IPS DF 6.9 (cell line): Measurements from ENCODE around the gene CDHR2.

Source experiments
- DNase-seq: peaks from one replicate; pipeline ENCODE4 v3.0.0-alpha.2; 2013; ENCODE audit warnings: low read depth, low spot score
- H3K27ac ChIP-seq: one replicate; pipeline ENCODE4 v1.5.1; 2013; ENCODE audit warnings: low read length, control low read depth
- H3K27me3 ChIP-seq: 2 replicates; pipeline ENCODE4 v1.6.1; 2013; ENCODE audit warnings: mild to moderate bottlenecking, low read length; ENCODE audit not compliant: control insufficient read depth, insufficient read depth
- H3K36me3 ChIP-seq: 2 replicates; pipeline ENCODE4 v1.6.1; 2013; ENCODE audit warnings: low read length; ENCODE audit not compliant: control insufficient read depth, insufficient read depth
- H3K4me1 ChIP-seq: 2 replicates; pipeline ENCODE4 v1.6.1; 2013; ENCODE audit warnings: low read length; ENCODE audit not compliant: control insufficient read depth, insufficient read depth
- H3K4me3 ChIP-seq: 2 replicates; pipeline ENCODE4 v1.5.1; 2013; ENCODE audit warnings: mild to moderate bottlenecking, low read length
- H3K9me3 ChIP-seq: 2 replicates; pipeline ENCODE4 v1.6.1; 2013; ENCODE audit warnings: low read length, inconsistent platforms; ENCODE audit not compliant: control insufficient read depth, insufficient read depth
- WGBS: extraction: QIAGEN DNeasy Blood & Tissue Kit; methylation state at CpG from one replicate; pipeline ENCODE4 v1.1.7; 2013; ENCODE audit warnings: mixed read lengths, missing lambda C conversion rate; ENCODE audit not compliant: insufficient read length, insufficient coverage; 5-methylcytosine and 5-hydroxymethylcytosine counted together

The CDHR2 gene

DNA sequence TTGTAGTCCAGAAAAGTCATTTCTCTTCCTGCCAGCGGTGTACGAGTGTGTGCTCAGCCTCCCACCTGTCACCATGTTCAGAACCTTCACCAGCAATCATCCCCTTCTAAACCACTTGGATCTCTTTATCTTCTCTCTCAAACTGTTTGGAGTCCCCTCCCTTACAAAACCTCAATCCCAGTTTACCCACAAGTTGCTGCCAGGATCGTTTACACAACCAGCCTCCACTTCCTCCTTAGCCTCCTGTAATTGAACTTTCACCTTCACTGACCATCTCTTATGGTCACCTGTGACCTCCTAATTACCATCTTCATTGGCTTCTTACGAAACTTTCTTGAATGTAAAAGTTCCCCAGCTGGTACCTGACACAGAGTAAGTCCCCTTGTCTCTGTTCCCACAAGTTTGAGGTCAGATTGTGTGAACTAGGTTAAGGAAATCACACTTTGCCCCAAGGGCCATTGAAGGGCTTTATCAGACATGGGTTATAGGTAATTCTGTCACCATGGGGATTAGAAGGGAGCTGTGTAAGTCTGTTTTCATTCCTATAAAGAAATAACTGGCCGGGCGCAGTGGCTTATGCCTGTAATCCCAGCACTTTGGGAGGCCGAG is 32.0 kb upstream of the CDHR2 start:
- H3K36me3 ChIP-seq = no peaks in the 10 kb centered on the region
- no peak overlapping the region for H3K27ac ChIP-seq
- H3K4me3 ChIP-seq = no peak overlapping the region
- no CpG with 5 or more reads among the region's 7 CpGs for WGBS
- no peak for DNase-seq
- no peaks in the 10 kb centered on the region for H3K27me3 ChIP-seq
- no peaks in the 10 kb centered on the region for H3K4me1 ChIP-seq
- H3K9me3 ChIP-seq = no peaks in the 10 kb centered on the region

DNA sequence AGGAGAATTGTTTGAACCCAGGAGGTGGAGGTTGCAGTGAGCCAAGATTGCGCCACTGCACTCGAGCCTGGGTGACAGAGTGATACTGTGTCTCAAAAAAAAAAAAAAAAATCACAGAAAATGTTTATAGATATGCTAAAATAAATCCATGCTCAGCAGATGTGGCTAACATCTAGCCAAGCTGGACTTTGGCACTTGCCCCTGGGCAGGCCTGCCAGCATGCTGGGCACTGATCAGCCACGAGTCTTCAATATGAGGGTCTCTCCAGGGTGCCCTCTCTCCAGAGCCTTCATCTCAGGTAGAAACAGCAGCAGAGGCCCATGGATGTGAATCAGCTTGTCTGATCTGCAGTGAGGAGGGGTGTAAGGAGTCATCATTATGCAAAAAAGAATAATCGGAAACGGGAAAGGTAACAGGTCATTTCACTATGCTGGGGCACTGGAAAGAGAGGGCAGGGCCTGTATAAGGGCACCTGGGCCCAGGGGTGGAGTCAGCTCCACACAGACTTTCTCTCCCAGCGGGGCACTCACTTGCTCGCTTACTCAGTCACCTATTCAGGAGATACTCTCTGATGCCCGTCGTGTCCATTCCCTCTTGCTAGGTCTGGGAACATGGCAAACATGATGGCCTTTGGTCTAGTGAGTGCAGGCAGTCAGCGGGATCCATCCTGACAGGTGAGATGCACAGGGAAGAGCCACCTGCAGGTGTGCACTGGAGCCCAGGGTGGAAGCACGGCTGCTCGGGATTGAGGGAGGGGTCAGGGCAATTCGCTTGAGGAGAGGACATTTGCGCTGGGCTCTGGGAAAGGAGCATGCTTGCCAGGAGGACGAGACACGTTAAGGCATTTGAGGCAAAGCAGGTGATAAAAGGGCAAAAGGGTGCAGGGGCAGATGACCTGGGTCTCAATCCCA is 29.1 kb upstream of the CDHR2 start:
- no peaks in the 10 kb centered on the region for H3K27me3 ChIP-seq
- no CpG with 5 or more reads among the region's 16 CpGs for WGBS
- no peak for DNase-seq

DNA sequence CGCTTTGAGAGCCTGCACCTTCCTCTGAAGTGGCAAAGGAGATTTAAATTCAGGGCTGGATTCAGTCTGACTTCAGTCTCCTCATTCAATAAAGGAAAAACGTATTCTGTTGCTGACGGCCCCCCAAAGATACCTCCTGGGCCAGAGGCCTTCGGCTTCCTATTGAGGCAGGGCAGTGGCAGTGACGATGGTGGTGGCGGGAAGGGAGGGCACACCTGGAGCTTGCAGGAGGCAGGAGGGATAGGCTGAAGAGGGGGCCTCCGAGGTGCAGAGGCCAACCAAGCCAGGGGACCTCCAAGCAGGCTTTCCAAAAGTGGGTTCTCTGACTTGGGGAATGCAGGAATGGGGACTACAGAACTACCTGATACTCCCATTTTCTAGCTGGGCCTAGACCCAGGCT is 27.9 kb upstream of the CDHR2 start:
- Histone ChIP-seq H3K4me3 (no peak overlapping the region), H3K4me1 (no peaks in the 10 kb centered on the region), H3K36me3 (no peaks in the 10 kb centered on the region), H3K27ac (no peak overlapping the region), H3K27me3 (no peaks in the 10 kb centered on the region), H3K9me3 (no peaks in the 10 kb centered on the region)
- DNase-seq = no peak
- WGBS = no CpG with 5 or more reads among the region's 7 CpGs

More for the DNA sequence above, 29.1 kb upstream of the CDHR2 start:
- Histone ChIP-seq H3K4me1 (no peaks in the 10 kb centered on the region), H3K36me3 (no peaks in the 10 kb centered on the region), H3K9me3 (no peaks in the 10 kb centered on the region), H3K27ac (no peak overlapping the region), H3K4me3 (no peak overlapping the region)

DNA sequence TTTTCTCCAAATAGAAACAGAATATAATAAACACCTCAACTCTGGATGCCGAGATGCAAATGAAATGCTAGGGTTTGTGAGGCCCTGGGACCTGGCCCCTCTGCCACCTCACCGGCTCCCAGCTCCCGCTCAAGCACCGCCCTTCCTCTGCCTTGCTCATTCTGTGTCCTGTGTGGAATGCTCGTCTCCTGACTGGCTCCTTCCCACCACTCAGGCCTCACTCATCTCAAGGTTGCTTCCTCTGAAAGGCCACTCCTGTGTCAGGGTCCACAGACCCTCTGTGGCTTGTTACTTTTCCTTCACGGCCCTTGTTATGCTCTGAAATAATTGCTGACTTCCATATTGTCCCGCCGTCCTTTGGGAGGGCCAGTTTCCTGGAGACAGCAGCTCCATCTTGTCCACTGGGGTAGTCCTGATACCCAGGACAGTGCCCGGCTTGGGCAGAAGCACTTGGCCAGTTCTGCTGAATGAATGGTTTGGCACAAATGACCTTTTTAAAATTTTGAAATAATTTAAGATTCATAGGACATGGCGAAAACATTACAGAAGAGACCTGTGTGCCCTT is 27.4 kb upstream of the CDHR2 start:
- DNase-seq = no peak
- Histone ChIP-seq H3K27ac (no peak overlapping the region), H3K4me1 (no peaks in the 10 kb centered on the region), H3K36me3 (no peaks in the 10 kb centered on the region), H3K4me3 (no peak overlapping the region), H3K27me3 (no peaks in the 10 kb centered on the region), H3K9me3 (no peaks in the 10 kb centered on the region)
- WGBS = no CpG with 5 or more reads among the region's 10 CpGs

DNA sequence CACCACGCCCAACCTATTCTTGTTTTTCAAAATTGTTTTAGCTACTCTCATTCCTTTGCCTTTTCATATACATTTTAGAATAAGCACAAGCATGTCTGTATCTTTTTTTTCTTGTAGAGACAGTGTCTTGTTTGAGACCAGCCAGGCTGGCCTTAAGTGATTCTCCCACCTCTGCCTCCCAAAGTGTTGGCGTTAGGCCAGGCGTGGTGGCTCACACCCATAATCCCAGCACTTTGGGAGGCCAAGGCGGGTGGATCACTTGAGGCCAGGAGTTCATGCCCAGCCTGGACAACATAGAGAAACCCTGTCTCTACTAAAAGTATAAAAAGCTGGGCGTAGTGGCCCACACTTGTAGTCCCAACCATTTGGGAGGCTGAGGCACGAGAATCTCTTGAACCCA is 25.0 kb upstream of the CDHR2 start:
- no CpG with 5 or more reads among the region's 6 CpGs for WGBS
- Histone ChIP-seq H3K27ac (no peak overlapping the region), H3K27me3 (no peaks in the 10 kb centered on the region), H3K36me3 (peaks cover 18% of the 10 kb centered on the region), H3K9me3 (no peaks in the 10 kb centered on the region), H3K4me1 (no peaks in the 10 kb centered on the region), H3K4me3 (no peak overlapping the region)
- DNase-seq = no peak

DNA sequence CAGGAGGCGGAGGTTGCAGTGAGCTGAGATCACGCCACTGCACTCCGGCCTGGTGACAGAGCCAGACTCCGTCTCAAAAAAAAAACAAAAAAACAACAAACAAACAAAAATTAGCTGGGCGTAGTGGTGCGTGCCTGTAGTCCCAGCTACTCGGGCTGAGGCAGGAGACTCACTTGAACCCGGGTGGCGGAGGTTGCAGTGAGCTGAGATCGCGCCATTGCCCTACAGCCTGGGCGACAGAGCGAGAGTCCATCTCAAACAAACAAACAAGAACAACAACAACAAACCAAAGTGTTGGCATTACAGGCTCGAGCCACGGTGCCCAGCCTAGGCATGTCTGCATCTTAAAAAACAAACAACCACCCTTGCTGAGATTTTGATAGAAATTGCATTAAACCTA is 24.2 kb upstream of the CDHR2 start:
- Histone ChIP-seq H3K27ac (no peak overlapping the region), H3K4me1 (no peaks in the 10 kb centered on the region), H3K4me3 (no peak overlapping the region), H3K36me3 (peaks cover 25% of the 10 kb centered on the region), H3K9me3 (no peaks in the 10 kb centered on the region), H3K27me3 (no peaks in the 10 kb centered on the region)
- no CpG with 5 or more reads among the region's 15 CpGs for WGBS
- no peak for DNase-seq

DNA sequence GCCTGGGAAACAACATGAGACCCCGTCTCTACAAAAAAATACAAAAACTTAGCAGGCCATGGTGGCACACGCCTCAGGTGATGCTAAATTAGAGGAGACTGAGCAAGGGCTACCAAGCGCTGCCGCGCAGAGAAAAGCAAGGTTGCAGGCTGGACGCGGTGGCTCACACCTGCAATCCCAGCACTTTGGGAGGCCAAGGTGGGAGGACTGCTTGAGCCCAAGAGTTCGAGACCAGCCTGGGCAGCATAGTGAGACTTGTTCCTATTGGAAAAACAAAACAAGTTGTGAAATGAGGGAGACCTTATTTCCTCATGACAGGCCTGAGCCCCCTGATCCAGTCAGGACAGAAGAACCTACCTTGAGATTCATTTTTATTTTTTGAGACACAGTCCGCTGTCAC is 23.5 kb upstream of the CDHR2 start:
- no peaks in the 10 kb centered on the region for H3K9me3 ChIP-seq
- WGBS = no CpG with 5 or more reads among the region's 9 CpGs
- no peak for DNase-seq
- peaks cover 30% of the 10 kb centered on the region for H3K36me3 ChIP-seq
- H3K4me1 ChIP-seq = no peaks in the 10 kb centered on the region
- no peak overlapping the region for H3K27ac ChIP-seq
- no peak overlapping the region for H3K4me3 ChIP-seq
- H3K27me3 ChIP-seq = no peaks in the 10 kb centered on the region

DNA sequence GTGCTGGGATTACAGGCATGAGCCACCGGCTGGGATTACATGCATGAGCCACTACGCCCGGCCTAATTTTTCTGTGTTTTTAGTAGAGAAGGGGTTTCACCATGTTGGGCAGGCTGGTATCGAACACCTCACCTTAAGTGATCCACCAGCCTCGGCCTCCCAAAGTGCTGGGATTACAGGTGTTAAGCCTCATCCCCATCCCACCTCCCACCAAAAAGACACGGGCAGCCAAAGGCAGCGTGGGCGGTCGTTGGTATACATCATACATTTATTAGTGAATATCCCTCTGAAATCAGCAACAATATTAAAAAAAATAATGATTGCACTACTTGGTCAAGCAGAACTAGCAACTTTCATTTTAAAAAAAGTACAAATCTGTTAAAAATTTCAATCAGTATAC is 22.7 kb upstream of the CDHR2 start:
- no peak for DNase-seq
- Histone ChIP-seq H3K4me1 (no peaks in the 10 kb centered on the region), H3K27ac (no peak overlapping the region), H3K9me3 (no peaks in the 10 kb centered on the region), H3K27me3 (no peaks in the 10 kb centered on the region), H3K36me3 (peaks cover 38% of the 10 kb centered on the region), H3K4me3 (no peak overlapping the region)
- WGBS = no CpG with 5 or more reads among the region's 9 CpGs

DNA sequence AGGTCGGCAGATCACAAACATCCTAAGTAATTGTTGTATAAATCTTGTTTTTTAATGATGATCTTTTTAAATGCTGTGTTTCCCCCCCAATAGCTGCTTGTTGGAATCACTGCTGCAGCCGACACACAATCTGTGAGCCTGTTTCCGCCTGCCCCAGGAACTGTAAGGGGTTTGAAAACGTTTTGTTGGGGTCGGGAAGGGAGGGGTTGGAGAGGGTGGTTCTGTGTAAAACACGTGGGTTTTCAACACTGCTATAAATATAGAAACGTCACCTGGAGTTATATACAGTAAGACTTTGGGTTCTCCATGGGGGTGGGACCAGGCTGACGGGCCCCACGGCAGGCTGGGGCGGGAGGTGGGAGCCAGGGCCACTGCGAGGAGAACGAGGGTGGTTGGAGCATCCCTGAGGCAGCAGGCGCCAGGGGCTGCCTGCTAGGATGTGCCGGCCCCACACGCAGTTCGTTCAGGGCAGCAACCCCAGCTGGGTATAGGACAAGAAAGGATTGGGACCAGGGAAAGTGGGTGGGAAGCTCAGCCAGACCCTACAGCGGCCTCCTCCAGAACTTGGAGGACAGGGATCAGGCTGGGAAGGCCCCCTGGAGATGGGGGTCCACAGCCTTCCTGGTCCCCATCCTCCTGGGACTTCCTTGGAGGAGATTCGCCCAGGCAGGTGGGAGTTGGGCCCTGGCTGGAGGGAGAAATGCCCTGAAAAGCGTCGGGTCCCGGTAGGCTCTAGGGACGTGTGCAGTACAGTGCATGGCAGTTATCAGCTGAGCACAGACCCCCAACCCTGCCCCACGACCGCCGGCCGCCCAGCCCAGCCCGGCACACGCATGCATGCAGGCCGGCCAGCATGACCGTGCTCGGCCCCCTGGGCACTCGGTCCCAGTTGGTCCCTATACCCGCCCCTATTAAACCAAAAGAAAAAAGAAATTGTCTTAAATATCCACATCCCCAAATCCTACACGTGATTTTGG is 21.6 kb upstream of the CDHR2 start:
- WGBS = 100% methylated on average over 3 of the region's 34 CpGs
- Histone ChIP-seq H3K36me3 (peaks cover 46% of the 10 kb centered on the region), H3K4me1 (no peaks in the 10 kb centered on the region), H3K27me3 (no peaks in the 10 kb centered on the region), H3K4me3 (no peak overlapping the region; the same call in 1 of the 2 replicates), H3K9me3 (no peaks in the 10 kb centered on the region), H3K27ac (no peak overlapping the region)
- DNase-seq = no peak

DNA sequence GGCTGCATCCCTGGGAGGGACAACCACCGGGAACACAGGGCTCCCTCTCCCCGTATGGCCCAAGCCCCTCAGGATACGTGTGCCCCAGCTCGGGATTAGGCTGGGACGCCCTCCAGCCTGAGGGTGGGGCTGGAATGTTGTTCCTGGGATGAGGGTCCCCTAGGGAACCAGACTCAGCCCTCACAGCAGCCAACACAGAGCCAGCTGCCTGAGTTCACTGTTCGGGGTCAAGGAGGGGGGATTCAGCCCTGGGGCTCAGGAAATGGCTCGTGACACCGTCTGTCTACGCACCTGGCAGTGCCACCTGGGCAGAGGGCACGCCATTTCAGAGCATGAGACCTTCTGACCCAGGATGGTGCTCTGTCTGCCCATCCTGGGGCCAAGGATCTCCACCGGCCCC is 20.8 kb upstream of the CDHR2 start:
- H3K9me3 ChIP-seq = no peaks in the 10 kb centered on the region
- WGBS = no CpG with 5 or more reads among the region's 11 CpGs
- H3K27me3 ChIP-seq = no peaks in the 10 kb centered on the region
- H3K27ac ChIP-seq = no peak overlapping the region
- H3K4me1 ChIP-seq = no peaks in the 10 kb centered on the region
- peaks cover 50% of the 10 kb centered on the region for H3K36me3 ChIP-seq
- H3K4me3 ChIP-seq = no peak overlapping the region
- DNase-seq = no peak
